SK-N-MC (cell line): ENCODE results near the gene DNAH6.

ENCODE experiments used
- EZH2 ChIP-seq: fragments of 200-600 bp; sonication (generic); IDR thresholded peaks from one replicate; pipeline ENCODE4 v1.6.1; 2017; ENCODE audit warnings: antibody characterized with exemption
- FOXP2 ChIP-seq: optimal IDR thresholded peaks from 2 replicates; pipeline ENCODE3; 2011; ENCODE audit warnings: mild to moderate bottlenecking, moderate library complexity; ENCODE audit not compliant: insufficient read depth; ENCODE audit errors: extremely low read length, control extremely low read depth
- POLR2AphosphoS5 ChIP-seq: IDR thresholded peaks from 2 replicates; pipeline ENCODE4 v1.6.1; 2012; ENCODE audit warnings: mild to moderate bottlenecking, low read depth, low read length, borderline replicate concordance

- TF ChIP-seq POLR2AphosphoS5 (no peak), EZH2 (no peak), FOXP2 (no peak)
Measured at GRCh38 chr2:84532291-84532690, 16.0 kb downstream of the DNAH6 start.
